Stimulated activated naive CD4-positive, alpha-beta T cell treated with Interleukin-2 at 50 U/mL for 16 hours (primary cell): Measurements from ENCODE around the gene ENDOD1.
"Not testable (repeated sequence)": the region's sequence is repeated elsewhere in the genome, so short reads cannot be mapped to it uniquely, and the experiment has no call there.

Experiments
- DNase-seq: peaks from one replicate; lab custom pipeline; 2025; lab: John Stamatoyannopoulos, UW

ENDOD1 gene

GRCh38 chr11:95089620-95090542 is at the start of gene ENDOD1:
TSS of gene ENDOD1 (plus strand) at chr11:95089846. CDS start at chr11:95089928, 82 bp downstream.
- DNase-seq: peak; percentile 80

DNA sequence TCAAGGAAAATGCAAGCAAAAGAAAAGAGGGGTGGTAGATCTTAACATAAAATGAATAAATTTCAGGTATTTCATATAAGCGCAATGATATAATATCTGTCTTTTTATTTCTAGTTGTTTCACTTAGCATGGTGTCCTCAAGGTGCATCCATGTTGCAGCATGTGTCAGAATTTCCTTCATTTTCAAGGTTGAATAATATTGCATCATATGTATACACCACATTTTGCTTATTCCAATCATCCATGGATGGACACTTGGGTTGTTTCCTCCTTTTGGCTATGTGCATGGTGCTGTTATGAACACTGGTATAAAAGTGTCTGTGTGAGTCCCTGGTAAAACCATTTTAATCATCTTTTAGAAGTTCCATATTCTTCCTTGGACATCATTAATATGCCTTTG is 47.4 kb upstream of the ENDOD1 start:
- DNase-seq: no peak

DNA sequence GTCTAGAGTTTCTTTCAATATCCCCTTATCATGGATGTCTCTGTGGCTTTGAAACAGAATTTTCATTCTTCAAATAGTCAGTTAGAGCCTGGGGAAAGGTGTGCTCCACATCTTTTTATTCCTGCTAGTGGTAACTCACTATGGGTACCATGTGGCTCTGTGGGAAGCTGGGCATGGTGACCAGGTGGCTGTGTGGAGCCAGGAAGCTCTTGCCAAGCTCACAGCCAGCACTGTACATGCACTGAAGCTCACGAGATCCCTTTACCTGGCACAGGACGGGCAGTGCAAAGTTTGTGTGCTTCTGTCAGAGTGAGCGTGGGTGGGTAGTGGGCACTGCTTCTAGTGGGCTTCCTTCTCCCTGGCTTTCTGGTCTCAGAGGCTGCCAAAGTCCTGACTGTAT is 46.7 kb upstream of the ENDOD1 start:
- DNase-seq: no peak

DNA sequence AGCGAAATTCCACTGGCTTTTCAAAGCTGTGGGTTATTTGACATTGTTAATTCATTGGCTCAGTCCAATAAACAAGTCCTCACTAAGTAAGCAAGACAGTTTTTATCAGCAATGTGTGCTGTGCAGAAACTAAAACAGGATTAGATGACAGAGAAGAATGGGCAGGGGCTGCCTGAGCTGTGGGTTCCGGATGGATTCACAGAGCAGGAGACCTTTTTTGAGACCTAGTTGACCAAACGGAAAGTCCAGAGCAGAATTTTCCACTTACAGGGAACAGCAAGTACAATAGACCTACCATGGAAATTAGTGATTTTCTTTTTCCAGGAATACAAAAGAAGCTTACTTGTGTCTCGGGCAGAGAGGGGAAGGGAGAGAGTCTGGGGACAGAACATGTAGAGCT is 45.6 kb upstream of the ENDOD1 start:
- no peak for DNase-seq

- no peak for DNase-seq
Measured at GRCh38 chr11:95045812-95046211, 43.8 kb upstream of the ENDOD1 start.

GRCh38 chr11:95049122-95049521 is 40.5 kb upstream of the ENDOD1 start, which contains the start of gene KDM4F:
TSS of gene KDM4F (plus strand) at chr11:95049422.
- DNase-seq: not testable (repeated sequence)

DNA sequence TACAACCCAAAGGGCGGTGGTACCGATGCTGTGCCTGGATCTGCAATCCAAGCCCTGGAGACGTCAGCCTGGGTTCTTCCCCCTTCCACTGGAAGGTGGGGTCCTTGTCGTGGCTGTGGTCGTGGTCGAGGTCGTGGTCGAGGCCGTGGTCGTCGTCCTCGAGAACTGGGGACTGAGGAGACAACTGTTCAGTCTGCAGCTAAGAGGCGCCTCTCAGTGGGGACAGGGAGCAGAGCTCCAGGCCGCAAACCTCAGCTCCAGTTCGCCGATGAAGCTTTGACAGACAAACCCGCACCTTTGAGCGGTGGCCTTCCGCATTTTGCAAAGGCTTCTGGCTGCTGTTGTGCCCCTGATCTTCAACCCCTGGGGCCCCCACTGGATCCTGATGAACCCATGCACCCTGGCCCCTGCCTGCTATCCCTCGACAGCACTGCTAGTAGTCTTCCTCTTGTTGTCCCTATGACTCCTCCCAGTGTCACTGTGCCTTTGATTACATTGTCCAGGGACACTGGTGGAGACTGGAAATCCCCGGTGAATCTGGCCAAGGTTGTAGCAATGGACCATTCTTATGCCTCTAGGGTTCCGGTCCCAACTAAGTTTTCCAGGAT is 38.9 kb upstream of the ENDOD1 start:
- DNase-seq: no peak

DNA sequence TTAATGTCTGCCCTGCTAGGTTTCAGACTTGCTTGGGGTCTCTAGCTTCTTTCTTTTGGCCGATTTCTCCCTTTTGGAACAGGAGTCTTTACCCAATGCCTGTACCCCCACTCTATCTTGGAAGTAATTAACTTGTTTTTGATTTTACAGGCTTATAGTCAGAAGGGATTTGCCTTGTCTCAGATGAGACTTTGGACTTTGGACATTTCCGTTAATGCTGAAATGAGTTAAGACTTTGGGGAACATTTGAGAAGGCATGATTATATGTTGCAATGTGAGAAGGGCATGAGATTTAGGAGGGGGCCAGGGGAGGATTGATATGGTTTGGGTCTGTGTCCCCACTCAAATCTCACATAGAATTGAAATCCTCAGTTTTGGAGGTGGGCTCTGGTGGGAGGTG is 35.3 kb upstream of the ENDOD1 start:
- no peak for DNase-seq

GRCh38 chr11:95055283-95055897 is 34.3 kb upstream of the ENDOD1 start:
- no peak for DNase-seq

- no peak for DNase-seq
Measured at GRCh38 chr11:95057959-95058358, 31.7 kb upstream of the ENDOD1 start.

GRCh38 chr11:95058621-95059020 is 31.0 kb upstream of the ENDOD1 start:
- no peak for DNase-seq

- no peak for DNase-seq
Measured at GRCh38 chr11:95059046-95059445, 30.6 kb upstream of the ENDOD1 start.

DNA sequence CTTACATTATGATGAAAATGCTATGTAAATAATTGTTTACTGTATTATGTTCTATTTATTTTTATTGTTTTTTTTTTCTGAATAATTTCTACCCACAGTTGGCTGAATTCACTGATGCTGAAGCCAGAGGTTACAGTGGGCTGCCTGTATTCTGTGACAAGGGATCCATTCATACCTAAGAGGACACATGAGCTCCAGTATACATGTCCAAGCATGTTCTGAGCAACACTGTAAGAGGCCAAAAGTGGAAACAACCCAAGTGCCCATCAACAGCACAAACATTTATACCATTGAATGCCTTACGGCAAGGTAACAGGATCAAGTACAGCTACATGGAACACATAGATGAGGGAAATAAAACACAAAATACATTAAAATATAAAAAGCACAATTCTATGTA is 24.3 kb upstream of the ENDOD1 start:
- DNase-seq: no peak

GRCh38 chr11:95066716-95067038 is 23.0 kb upstream of the ENDOD1 start, which contains the start of gene SRSF8:
TSS of gene SRSF8 (plus strand) at chr11:95066919. CDS start at chr11:95067227, 308 bp downstream.
- no peak for DNase-seq

DNA sequence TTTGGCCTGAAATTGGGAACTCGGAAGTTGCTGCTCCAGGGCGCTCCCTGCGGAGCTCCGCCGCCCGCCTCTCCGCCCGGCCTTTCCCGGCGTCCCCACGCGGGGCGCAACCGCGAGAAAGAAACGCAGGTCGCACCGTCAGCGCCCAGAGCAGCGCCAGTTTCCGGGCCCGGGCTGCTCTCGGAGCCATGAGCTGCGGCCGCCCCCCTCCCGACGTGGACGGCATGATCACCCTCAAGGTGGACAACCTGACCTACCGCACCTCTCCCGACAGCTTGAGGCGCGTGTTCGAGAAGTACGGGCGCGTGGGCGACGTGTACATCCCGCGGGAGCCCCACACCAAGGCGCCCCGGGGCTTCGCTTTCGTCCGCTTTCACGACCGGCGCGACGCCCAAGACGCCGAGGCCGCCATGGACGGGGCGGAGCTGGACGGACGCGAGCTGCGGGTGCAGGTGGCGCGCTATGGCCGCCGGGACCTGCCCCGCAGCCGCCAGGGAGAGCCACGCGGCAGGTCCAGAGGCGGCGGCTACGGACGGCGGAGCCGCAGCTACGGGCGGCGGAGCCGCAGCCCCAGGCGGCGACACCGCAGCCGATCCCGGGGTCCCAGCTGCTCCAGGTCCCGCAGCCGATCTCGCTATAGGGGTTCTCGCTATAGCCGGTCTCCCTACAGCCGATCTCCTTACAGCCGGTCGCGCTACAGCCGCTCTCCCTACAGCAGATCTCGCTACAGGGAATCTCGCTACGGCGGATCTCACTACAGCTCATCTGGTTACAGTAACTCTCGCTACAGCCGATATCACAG is 22.4 kb upstream of the ENDOD1 start:
- DNase-seq: peak; percentile 71

GRCh38 chr11:95067841-95068219 is 21.8 kb upstream of the ENDOD1 start:
- peak; percentile 27 for DNase-seq

- peak; percentile 65 for DNase-seq
Measured at GRCh38 chr11:95068549-95068948, 21.1 kb upstream of the ENDOD1 start.

GRCh38 chr11:95070471-95070870 is 19.2 kb upstream of the ENDOD1 start:
- DNase-seq: no peak

DNA sequence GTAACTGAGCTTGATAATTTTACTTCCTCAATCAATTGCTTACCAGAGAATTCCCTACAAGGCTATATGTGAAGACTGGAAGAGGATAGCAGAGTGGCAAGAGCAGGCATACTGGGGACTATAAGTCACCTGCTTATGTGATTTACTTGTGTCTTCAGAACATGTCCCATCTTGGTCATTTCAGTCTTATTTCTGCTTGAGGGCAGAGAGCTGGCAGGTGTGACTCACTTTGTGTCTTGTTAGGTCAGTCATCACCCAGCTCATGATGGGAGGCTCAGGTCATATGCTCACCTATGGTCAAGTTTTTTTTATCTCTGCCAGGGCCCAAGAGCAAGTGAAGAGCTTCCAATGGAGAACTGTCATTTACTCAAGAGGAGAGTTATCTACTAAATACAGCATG is 16.7 kb upstream of the ENDOD1 start:
- DNase-seq: no peak

GRCh38 chr11:95074792-95075563 is 14.7 kb upstream of the ENDOD1 start:
- no peak for DNase-seq

DNA sequence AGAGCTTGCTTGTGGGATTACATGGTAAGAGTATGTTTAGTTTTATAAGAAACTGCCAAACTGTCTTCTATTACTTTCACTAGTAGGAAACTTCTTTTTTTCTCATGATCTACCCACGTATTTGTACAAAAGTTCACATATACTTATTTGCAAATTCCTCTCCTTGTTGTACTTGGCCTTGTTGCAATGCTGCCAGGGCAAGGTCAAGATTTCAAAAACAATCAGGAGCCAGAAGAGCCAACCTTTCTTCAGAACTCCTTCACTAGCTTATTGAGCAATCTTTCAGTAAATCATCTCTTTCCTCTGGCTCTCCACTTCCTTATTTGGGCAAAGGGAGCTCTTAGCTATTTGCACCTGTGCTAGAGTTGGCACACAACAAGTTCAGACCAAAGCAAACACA is 13.2 kb upstream of the ENDOD1 start:
- no peak for DNase-seq
